GM19238 (cell line): Measurements from ENCODE around the gene MAPK11.

Experiments
- DNase-seq: peaks from one replicate; pipeline ENCODE4 v3.0.0; 2011; ENCODE audit warnings: low spot score; ENCODE audit not compliant: insufficient read length

The MAPK11 gene

GRCh38 chr22:50226063-50226874, 43.9 kb downstream of the MAPK11 start:
- no peak for DNase-seq

DNA sequence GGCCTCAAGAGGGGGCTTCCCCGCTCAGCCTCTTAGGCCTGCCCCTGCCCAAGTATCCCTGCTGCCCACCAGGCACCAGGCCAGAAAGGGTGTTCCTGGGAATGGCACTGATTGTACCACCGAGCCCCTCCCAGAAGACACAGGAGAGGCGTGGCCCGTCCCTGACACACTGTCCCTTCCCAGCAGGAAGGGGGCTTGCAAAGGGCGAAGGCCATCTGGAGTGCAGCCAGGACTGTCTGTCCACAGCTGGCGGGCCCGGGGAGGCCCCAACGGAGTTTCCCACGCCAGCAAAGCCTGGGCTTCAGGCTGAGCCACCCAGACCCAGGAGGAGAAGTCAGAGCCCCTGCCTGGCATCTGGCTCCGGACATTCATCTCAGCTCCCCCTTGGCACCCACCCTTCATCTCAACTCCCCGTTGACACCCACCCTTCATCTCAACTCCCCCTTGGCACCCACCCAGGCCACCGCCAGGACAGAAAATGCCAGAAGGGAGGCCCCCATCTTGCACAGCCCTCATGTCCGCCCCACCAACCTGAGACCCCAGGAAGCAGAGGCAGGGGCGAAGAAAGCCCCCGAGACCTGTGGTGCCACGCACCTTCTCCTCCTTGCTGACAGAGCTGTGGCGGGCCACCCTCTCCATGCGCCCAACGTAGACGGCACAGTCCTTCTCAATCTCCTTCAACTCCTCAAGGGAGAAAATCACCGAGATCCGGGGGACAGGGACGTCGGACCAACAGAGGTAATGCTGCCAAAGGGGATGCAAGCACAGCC, 44.8 kb downstream of the MAPK11 start:
- no peak for DNase-seq

DNA sequence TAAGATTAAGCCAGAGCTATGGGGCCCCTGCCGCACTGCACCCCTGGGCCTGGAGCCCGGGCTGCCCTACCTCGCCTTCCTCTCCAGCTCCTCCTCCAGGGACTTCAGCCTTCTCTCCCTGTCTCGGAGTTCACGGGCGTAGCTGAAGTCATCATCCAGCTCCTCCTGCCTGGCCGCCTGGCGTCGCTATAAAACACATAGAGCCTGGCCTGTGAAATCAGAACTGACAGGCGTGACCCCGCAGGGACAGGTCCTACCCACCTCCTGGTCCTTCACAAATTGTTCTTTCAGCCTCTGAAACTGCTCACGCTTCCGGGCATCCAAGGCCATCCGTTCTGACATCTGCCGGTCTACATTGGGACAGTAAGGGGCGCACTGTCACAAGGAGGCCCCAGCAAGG, 46.1 kb downstream of the MAPK11 start:
- DNase-seq = no peak

DNA sequence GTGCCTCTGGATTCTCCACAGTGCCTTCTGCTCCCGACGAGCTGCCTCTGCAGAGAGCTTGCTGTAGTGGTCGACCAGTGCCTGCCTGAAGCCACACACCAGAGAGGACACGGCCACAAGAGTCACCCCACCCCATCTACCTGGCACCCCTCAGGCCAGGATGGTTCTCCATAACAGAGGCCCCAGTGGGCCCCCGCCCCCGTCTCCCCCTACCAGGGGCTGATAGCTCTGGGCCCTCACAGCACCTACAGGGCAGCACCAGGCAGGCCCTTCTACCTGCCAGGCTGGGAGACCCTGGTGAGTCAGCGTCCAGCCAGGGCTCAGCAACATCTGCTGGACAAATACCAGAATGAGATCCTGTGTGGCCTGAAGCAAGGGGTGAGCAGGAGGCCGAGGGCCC, 47.7 kb downstream of the MAPK11 start:
- DNase-seq = no peak

GRCh38 chr22:50221410-50222300, 48.5 kb downstream of the MAPK11 start:
- no peak for DNase-seq

GRCh38 chr22:50220603-50221409, 49.4 kb downstream of the MAPK11 start:
- no peak for DNase-seq

GRCh38 chr22:50219800-50220602, 50.2 kb downstream of the MAPK11 start:
- DNase-seq = no peak

DNA sequence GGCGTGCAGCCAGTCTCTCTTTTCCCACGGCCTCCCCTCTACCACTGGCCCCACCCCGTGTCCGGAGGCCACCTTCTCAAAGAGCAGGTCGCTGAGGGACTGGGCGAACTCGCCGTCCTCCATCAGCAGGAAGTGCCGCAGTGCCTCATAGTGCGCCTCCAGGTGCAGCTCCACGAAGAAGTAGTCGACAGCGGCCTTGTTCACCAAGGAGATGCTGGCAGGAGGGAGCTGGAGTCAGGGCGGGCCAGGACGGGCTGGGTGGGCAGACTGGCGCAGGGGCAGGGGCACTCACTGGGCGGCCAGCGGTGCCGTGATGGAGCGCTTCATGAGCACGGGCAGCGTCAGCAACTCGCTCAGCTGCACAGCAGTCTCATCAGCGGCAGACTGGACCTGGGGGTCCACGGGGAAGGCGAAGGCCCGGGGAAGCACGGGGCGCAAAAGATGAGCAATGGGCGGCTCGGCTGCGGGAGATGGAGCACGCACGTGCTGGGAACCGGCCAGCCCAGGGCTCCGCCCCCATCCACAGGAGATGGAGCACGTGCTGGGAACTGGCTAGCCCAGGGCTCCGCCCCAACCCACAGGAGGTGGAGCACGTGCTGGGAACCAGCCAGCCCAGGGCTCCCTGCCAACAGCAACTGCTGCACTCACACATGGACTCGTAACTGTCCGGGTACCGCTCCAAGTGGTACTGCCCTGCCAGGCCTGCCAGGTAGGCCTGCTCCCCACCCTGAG, 51.0 kb downstream of the MAPK11 start:
- DNase-seq = no peak

- no peak for DNase-seq
Observed at GRCh38 chr22:50218153-50218995, 51.8 kb downstream of the MAPK11 start.

- DNase-seq = no peak
Observed at GRCh38 chr22:50217543-50218152, 52.5 kb downstream of the MAPK11 start.

DNA sequence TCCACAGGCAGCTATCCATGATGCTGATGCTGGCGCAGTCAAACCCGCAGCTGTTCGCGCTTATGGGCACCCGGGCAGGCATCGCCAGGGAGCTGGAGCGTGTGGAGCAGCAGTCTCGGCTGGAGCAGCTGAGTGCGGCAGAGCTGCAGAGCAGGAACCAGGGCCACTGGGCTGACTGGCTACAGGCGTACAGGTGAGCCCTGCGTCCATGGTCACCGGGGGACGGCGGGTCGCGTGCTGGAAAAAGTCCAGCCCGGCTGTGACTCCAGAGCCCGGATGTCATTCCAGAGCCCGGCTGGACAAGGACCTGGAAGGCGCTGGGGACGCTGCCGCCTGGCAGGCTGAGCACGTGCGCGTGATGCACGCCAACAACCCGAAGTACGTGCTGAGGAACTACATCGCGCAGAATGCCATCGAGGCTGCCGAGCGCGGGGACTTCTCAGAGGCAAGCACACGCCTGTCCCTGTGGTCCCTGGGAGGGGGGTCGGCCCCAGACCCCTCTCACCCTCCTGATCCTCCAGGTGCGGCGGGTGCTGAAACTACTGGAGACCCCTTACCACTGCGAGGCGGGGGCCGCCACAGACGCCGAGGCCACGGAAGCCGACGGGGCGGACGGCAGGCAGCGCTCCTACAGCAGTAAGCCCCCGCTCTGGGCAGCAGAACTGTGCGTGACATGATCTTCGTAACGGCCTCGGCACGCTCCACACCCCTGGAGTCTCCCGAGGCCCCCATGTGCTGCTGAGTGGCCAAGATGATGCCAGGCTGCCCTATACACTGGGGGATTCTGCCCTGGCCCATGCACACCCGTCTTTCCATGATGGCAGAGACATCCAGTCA, 53.3 kb downstream of the MAPK11 start:
- no peak for DNase-seq

GRCh38 chr22:50216055-50216683, 54.0 kb downstream of the MAPK11 start:
- DNase-seq = no peak

DNA sequence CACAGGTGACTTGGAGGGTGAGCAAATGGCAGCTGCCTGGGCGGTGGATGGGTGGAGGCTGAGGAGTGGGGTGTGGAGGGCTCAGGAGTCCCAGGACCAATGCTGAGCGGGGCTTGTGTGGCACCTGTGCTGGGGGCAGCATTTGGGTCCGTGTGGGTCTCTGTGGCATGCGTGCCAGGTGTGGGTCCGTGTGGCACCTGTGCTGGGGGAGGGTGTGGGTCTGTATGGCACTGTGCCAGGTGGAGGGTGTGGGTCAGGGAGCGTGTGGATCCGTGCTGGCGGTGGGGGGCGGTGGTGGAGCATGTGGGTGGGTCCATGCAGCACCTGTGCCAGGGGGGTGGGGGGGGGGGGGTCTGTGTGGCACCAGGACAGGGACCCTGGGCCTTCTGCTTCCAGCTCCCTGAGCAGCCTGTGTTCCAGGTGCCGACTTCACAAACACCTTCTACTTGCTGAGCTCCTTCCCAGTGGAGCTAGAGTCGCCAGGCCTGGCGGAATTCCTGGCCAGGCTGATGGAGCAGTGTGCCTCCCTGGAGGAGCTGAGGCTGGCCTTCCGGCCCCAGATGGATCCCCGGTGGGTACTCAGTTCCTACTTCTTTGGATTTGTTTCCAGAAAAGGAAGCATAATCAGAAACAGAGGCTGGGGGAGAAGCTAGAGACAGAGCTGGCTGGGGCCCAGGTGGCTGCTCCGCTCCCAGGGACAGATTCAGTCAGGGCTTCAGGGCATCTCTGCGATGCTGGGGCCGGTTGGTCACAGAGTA, 54.7 kb downstream of the MAPK11 start:
- no peak for DNase-seq
